CD4-positive, alpha-beta T cell (primary cell): ENCODE measurements around the gene TEX13D. TPM values are rescaled to one million over a fixed set of nuclear protein-coding genes. Genes with fewer than 3 reads are reported as not detected.
"Not testable (repeated sequence)": the region's sequence is repeated elsewhere in the genome, so short reads cannot be mapped to it uniquely, and the experiment has no call there.

Experiments used
- ATAC-seq: fragments of 200-7000 bp; cut with Tn5 transposase; one replicate; pipeline ENCODE4 v1.10.0; 2022; ENCODE audit warnings: mild to moderate bottlenecking; ENCODE audit not compliant: poor library complexity
- CTCF ChIA-PET: fragments of 350-600 bp; sonication (Branson Sonifier 250); formaldehyde crosslinking; loops from one replicate; lab custom pipeline; 2021; ENCODE audit warnings: antibody characterized with exemption, inconsistent platforms; lab: Charles Lee
- POLR2A ChIA-PET: fragments of 350-600 bp; sonication (Branson Sonifier 250); formaldehyde crosslinking; loops from one replicate; lab custom pipeline; 2021; ENCODE audit warnings: antibody characterized with exemption, inconsistent platforms; lab: Charles Lee
- DNase-seq, 14 experiments: peaks; one replicate each; pipeline ENCODE4 v3.0.0-alpha.2; 2013 to 2020; ENCODE audit warnings: mixed read lengths in 2 of 14
- H3K27ac ChIP-seq, 2 donors: one replicate each; pipeline versions ENCODE4 v1.5.1 to v1.7.0; 2013; ENCODE audit warnings: low read length in 2 of 2, low read depth in 1 of 2, mild to moderate bottlenecking in 1 of 2
- H3K27me3 ChIP-seq, 2 experiments: 1 replicate in 1 of 2; 2 replicates in 1 of 2; pipeline versions ENCODE4 v1.6.1 to v1.7.0; 2013; ENCODE audit warnings: low read length in 2 of 2, control low read depth in 1 of 2, mild to moderate bottlenecking in 1 of 2, moderate library complexity in 1 of 2; ENCODE audit not compliant: insufficient read depth in 2 of 2, control insufficient read depth in 1 of 2
- H3K36me3 ChIP-seq: one replicate; pipeline ENCODE4 v1.6.1; 2013; ENCODE audit warnings: low read length, control low read depth; ENCODE audit not compliant: insufficient read depth
- H3K4me1 ChIP-seq: one replicate; pipeline ENCODE4 v1.6.1; 2013; ENCODE audit warnings: low read length, control low read depth; ENCODE audit not compliant: insufficient read depth
- H3K4me3 ChIP-seq: one replicate; pipeline ENCODE4 v1.5.1; 2013; ENCODE audit warnings: mild to moderate bottlenecking, low read length, moderate library complexity
- H3K9me3 ChIP-seq, 2 experiments: 1 replicate in 1 of 2; 2 replicates in 1 of 2; pipeline versions ENCODE4 v1.6.1 to v1.7.0; 2013; ENCODE audit warnings: low read length in 2 of 2, mild to moderate bottlenecking in 2 of 2, control low read depth in 1 of 2, moderate library complexity in 1 of 2; ENCODE audit not compliant: control insufficient read depth in 1 of 2, insufficient read depth in 1 of 2
- H3K27ac Mint-ChIP-seq: one replicate; pipeline ENCODE4 v1.8.0; 2020; ENCODE audit warnings: mixed read lengths
- H3K27me3 Mint-ChIP-seq: one replicate; pipeline ENCODE4 v1.8.0; 2021; ENCODE audit warnings: mixed read lengths
- H3K36me3 Mint-ChIP-seq: one replicate; pipeline ENCODE4 v1.8.0; 2021; ENCODE audit warnings: low read depth, mixed read lengths
- H3K4me1 Mint-ChIP-seq: one replicate; pipeline ENCODE4 v1.8.0; 2021; ENCODE audit warnings: low read depth, mixed read lengths
- H3K4me3 Mint-ChIP-seq: one replicate; pipeline ENCODE4 v1.8.0; 2020; ENCODE audit warnings: mild to moderate bottlenecking, mixed read lengths
- H3K9me3 Mint-ChIP-seq: one replicate; pipeline ENCODE4 v1.8.0; 2020; ENCODE audit warnings: mixed read lengths
- CTCF ChIP-seq: fragments of 200-600 bp; IDR thresholded peaks from one replicate; pipeline ENCODE4 v1.8.0; 2022; ENCODE audit warnings: antibody characterized with exemption, mild to moderate bottlenecking
- intact Hi-C, 2 experiments: fragments of 100-400 bp; cut with DNase I in 1 of 2; cut with micrococcal nuclease in 1 of 2; formaldehyde crosslinking; loops; one replicate each; pipeline versions ENCODE4 v1.15.1 to v1.9.0; 2023 to 2025; cut with DNase I, micrococcal nuclease
- total RNA-seq, 174 experiments: library from RNA in 2 of 174; stranded (reverse) in 2 of 174; gene quantifications; one replicate each; pipeline ENCODE4 v1.2.3 and lab custom pipeline; 2021 to 2026

The TEX13D gene
- total RNA-seq, 2 experiments from 2014 or later = not detected

GRCh38 chrX:124328765-124329164 is 3.7 kb upstream of the TEX13D start:
- peaks cover 0 to 7% of the 10 kb centered on the region in 2 experiments for H3K9me3 ChIP-seq
- Mint-ChIP-seq H3K4me1 (peaks cover 9% of the 10 kb centered on the region), H3K27ac (no peak overlapping the region), H3K27me3 (no peaks in the 10 kb centered on the region), H3K4me3 (no peak overlapping the region), H3K36me3 (no peaks in the 10 kb centered on the region), H3K9me3 (no peaks in the 10 kb centered on the region)
- TF ChIP-seq CTCF = no peak
- no peaks in the 10 kb centered on the region for H3K4me1 ChIP-seq
- no peaks in the 10 kb centered on the region for H3K27me3 ChIP-seq
- no peak overlapping the region for H3K4me3 ChIP-seq
- CTCF ChIA-PET = no interaction called here
- intact Hi-C loops = no loop called here
- no peak overlapping the region for H3K27ac ChIP-seq
- DNase-seq (no peak), ATAC-seq (no peak)
- POLR2A ChIA-PET = interaction anchor here (1.7 kb wide), 1 partner anchor 9 kb away, joined by 5 read pairs; no protein-coding TSS in a partner anchor
- no peaks in the 10 kb centered on the region for H3K36me3 ChIP-seq

- DNase-seq (no peak), ATAC-seq (no peak)
- H3K27ac Mint-ChIP-seq = no peak overlapping the region
- H3K9me3 Mint-ChIP-seq = no peaks in the 10 kb centered on the region
- no peaks in the 10 kb centered on the region for H3K27me3 ChIP-seq
- H3K4me1 Mint-ChIP-seq = peaks cover 18% of the 10 kb centered on the region
- POLR2A ChIA-PET = no interaction called here
- H3K36me3 ChIP-seq = no peaks in the 10 kb centered on the region
- H3K9me3 ChIP-seq = peaks cover 0 to 7% of the 10 kb centered on the region in 2 experiments
- intact Hi-C loops = no loop called here
- CTCF ChIA-PET = no interaction called here
- TF ChIP-seq CTCF = no peak
- no peak overlapping the region for H3K4me3 Mint-ChIP-seq
- no peak overlapping the region for H3K27ac ChIP-seq
- no peak overlapping the region for H3K4me3 ChIP-seq
- no peaks in the 10 kb centered on the region for H3K27me3 Mint-ChIP-seq
- H3K36me3 Mint-ChIP-seq = no peaks in the 10 kb centered on the region
- H3K4me1 ChIP-seq = peaks cover 3% of the 10 kb centered on the region
Observed at GRCh38 chrX:124333862-124334261, 1.4 kb downstream of the TEX13D start.

GRCh38 chrX:124334555-124334954 is 2.1 kb downstream of the TEX13D start:
- H3K36me3 ChIP-seq, H3K4me3 Mint-ChIP-seq, H3K4me3 ChIP-seq, H3K9me3 ChIP-seq, ATAC-seq, H3K27me3 ChIP-seq, H3K27ac ChIP-seq, H3K9me3 Mint-ChIP-seq, CTCF ChIA-PET, H3K27ac Mint-ChIP-seq, H3K36me3 Mint-ChIP-seq, POLR2A ChIA-PET, intact Hi-C loops, H3K4me1 ChIP-seq, H3K27me3 Mint-ChIP-seq, DNase-seq: not testable (repeated sequence)
- peaks cover 25% of the 10 kb centered on the region for H3K4me1 Mint-ChIP-seq

- ATAC-seq = no peak
- H3K27me3 ChIP-seq = no peaks in the 10 kb centered on the region
- H3K4me1 Mint-ChIP-seq = peaks cover 24% of the 10 kb centered on the region
- peaks cover 0 to 7% of the 10 kb centered on the region in 2 experiments for H3K9me3 ChIP-seq
- no peaks in the 10 kb centered on the region for H3K27me3 Mint-ChIP-seq
- POLR2A ChIA-PET = interaction anchor here (1.6 kb wide), 1 partner anchor 10 kb away, joined by 4 read pairs; the partner anchor contains the start of gene SH2D1A
- CTCF ChIA-PET = no interaction called here
- no peak for TF ChIP-seq CTCF
- no peaks in the 10 kb centered on the region for H3K36me3 ChIP-seq
- intact Hi-C loops = loop anchor here in 1 of 2 experiments (5.0 kb wide), 1 partner anchor 42 kb away; no protein-coding TSS in a partner anchor
- no peak overlapping the region for H3K4me3 ChIP-seq
- H3K27ac Mint-ChIP-seq = peak overlapping the region; percentile 12
- no peaks in the 10 kb centered on the region for H3K36me3 Mint-ChIP-seq
- DNase-seq = no peak
- H3K9me3 Mint-ChIP-seq = no peaks in the 10 kb centered on the region
- H3K4me3 Mint-ChIP-seq = no peak overlapping the region
- no peak overlapping the region for H3K27ac ChIP-seq
- H3K4me1 ChIP-seq = peaks cover 5% of the 10 kb centered on the region
Observed at GRCh38 chrX:124335598-124335997, 3.1 kb downstream of the TEX13D start.
